HFFc6 (cell line): ENCODE data around the gene ACMSD. TPM values are rescaled to one million over a fixed set of nuclear protein-coding genes. Genes with fewer than 3 reads are reported as not detected.

Experiments used
- DNase-seq: peaks from one replicate; pipeline ENCODE4 v3.0.0-alpha.2; 2018
- H3K27ac Mint-ChIP-seq: 2 replicates; pipeline ENCODE4 v1.8.0; 2020; ENCODE audit warnings: mild to moderate bottlenecking, mixed read lengths
- H3K27me3 Mint-ChIP-seq: 2 replicates; pipeline ENCODE4 v1.8.0; 2021; ENCODE audit warnings: mild to moderate bottlenecking, moderate library complexity, mixed read lengths; ENCODE audit not compliant: insufficient read depth
- H3K36me3 Mint-ChIP-seq: 2 replicates; pipeline ENCODE4 v1.8.0; 2021; ENCODE audit warnings: low read depth, mixed read lengths
- H3K4me1 Mint-ChIP-seq: 2 replicates; pipeline ENCODE4 v1.8.0; 2020; ENCODE audit warnings: low read depth, mixed read lengths
- H3K4me3 Mint-ChIP-seq: 2 replicates; pipeline ENCODE4 v1.8.0; 2020; ENCODE audit warnings: mild to moderate bottlenecking, moderate library complexity, mixed read lengths
- H3K9me3 Mint-ChIP-seq: 2 replicates; pipeline ENCODE4 v1.8.0; 2020; ENCODE audit warnings: mild to moderate bottlenecking, mixed read lengths
- CTCF ChIP-seq: fragments of 200-600 bp; sonication (generic); IDR thresholded peaks from 2 replicates; pipeline ENCODE4 v1.5.0; 2021; ENCODE audit warnings: antibody characterized with exemption, mild to moderate bottlenecking
- total RNA-seq, 6 experiments: library from RNA; stranded (reverse); fragmentation: NEBNext Ultra II Directional; extraction: Animal tissue kit (Norgen Biotek cat#: 25700); gene quantifications; 2 replicates in 1 of 6; 3 replicates in 5 of 6; pipeline ENCODE4 v1.2.3, GENCODE V29; 2021

Gene ACMSD
- total RNA-seq, 6 experiments from 2014 or later, result not detected

DNA sequence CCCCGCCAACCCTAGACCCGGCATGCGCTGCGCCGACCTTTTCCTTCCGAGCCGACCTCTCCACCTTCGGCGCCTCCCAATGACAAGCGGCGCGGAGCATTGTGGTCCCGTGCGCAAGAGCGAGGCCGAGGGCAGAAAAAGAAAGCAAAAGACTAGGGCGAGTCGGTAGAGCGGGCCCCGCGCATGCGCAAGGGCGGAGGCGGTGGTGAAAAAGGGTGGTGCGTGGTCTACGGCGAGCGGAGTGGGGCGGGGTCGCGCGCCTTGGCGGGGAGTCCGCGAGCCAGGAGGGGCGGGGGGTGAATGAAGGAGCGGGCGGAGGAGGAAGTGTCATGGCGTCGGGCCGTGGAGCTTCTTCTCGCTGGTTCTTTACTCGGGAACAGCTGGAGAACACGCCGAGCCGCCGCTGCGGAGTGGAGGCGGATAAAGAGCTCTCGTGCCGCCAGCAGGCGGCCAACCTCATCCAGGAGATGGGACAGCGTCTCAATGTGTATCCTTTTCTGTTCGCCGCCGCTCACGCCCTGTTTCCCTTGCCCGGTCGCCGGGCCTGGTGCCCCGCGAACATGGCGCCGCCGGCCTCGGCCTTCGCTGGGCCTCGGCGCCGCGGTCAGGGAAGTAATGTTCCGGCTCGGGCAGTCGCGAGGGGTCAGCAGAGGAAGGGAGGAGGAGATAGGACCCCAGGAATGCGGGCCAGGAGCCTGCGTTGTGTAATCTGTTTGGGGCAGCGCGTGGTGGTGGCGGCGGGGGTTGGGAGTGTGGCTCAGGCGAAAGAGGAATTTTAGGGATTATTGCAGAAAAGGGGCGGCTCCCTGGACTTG, 80.3 kb downstream of the ACMSD start, which contains the start of gene CCNT2:
Gene CCNT2 (plus strand): TSS at position 297 of the 815 bp plus-strand sequence. CDS start 33 bp downstream, at position 330.
- peaks cover 40% of the 10 kb centered on the region for H3K4me1 Mint-ChIP-seq
- H3K4me3 Mint-ChIP-seq, result peak within 1 kb of the TSS; percentile 96
- H3K27me3 Mint-ChIP-seq, result no peaks in the 10 kb centered on the region
- peak; percentile 99 for DNase-seq
- H3K27ac Mint-ChIP-seq, result peak within 1 kb of the TSS; percentile 97
- peaks cover 13% of the 10 kb centered on the region for H3K36me3 Mint-ChIP-seq
- no peaks in the 10 kb centered on the region for H3K9me3 Mint-ChIP-seq
- peak; percentile 57 for TF ChIP-seq CTCF

DNA sequence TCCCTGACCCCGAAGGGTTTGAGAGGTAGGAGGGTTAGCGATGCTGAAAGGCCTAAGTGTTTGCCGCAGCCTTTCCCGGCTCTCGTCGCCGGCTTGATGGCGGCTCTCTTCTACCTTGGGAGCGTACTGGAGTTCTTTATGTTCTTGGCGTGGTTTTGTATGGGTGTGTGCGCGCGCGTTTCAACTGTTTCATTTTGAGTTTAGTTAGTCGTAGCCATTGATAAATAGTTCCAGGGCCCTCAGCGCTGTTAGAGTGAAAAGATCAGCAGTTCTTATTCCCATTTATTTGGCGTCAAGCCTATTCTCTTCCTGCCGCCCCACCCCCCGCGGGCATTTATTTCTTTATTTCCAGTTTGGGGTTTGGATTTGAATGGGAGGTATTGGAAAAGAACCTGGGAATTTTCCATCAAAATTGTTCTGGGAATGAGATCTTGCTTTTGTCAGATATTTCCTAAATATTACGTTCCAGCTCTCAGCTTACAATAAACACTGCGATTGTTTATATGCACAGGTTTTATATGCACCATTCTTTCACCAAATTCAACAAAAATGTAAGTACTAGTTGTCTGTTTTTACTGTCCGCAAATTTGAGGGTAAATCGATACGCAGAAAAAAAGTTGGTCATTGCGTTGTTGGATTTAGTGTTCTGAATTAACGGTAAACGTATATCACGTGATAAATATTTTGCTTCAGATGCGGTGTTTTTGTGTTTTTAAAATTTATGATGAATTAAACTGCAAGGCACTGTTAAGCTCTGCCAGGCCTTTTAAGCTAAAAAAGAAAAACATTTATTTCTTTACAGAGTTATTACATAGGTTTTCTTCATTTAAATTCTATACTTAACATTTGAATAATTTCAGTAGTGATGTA, 81.2 kb downstream of the ACMSD start:
- Mint-ChIP-seq H3K27me3 (no peaks in the 10 kb centered on the region), H3K4me3 (peak overlapping the region; percentile 96), H3K36me3 (peaks cover 15% of the 10 kb centered on the region), H3K4me1 (peaks cover 49% of the 10 kb centered on the region), H3K9me3 (no peaks in the 10 kb centered on the region), H3K27ac (peak overlapping the region; percentile 97)
- no peak for TF ChIP-seq CTCF
- DNase-seq, result no peak

DNA sequence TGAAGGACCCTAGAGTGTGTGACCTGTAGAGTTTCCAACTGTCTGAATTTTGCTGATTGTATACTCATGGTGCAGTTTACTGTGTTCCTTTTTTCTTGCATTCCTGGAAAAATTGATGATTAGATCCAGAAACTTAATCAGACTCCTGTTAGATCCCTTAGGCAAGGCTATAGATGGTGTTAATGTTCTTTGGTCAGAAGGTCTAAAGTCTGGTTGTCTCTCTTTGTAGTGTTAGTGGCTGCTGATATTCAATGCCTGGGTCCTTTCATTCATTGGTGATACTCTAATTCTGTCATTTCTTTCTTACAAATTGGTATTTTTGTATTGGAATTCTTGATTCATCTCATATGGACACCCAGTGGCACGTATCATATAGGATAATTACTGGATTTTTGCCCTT, 86.5 kb downstream of the ACMSD start:
- Mint-ChIP-seq H3K4me1 (peaks cover 74% of the 10 kb centered on the region), H3K27ac (no peak overlapping the region), H3K4me3 (no peak overlapping the region), H3K27me3 (no peaks in the 10 kb centered on the region), H3K36me3 (peaks cover 18% of the 10 kb centered on the region), H3K9me3 (no peaks in the 10 kb centered on the region)
- TF ChIP-seq CTCF, result no peak
- DNase-seq, result no peak

GRCh38 chr2:134926231-134926931, 88.0 kb downstream of the ACMSD start:
- H3K27ac Mint-ChIP-seq, result peak overlapping the region; percentile 60
- peaks cover 74% of the 10 kb centered on the region for H3K4me1 Mint-ChIP-seq
- H3K36me3 Mint-ChIP-seq, result peaks cover 18% of the 10 kb centered on the region
- H3K4me3 Mint-ChIP-seq, result no peak overlapping the region
- no peak for TF ChIP-seq CTCF
- H3K9me3 Mint-ChIP-seq, result no peaks in the 10 kb centered on the region
- H3K27me3 Mint-ChIP-seq, result no peaks in the 10 kb centered on the region; the same call in 1 of the 2 replicates
- no peak for DNase-seq

GRCh38 chr2:134927195-134927594, 88.8 kb downstream of the ACMSD start:
- H3K27me3 Mint-ChIP-seq, result no peaks in the 10 kb centered on the region; the same call in 1 of the 2 replicates
- H3K9me3 Mint-ChIP-seq, result no peaks in the 10 kb centered on the region
- peak; percentile 12 for DNase-seq
- H3K36me3 Mint-ChIP-seq, result peaks cover 18% of the 10 kb centered on the region
- peak overlapping the region; percentile 36 for H3K27ac Mint-ChIP-seq
- TF ChIP-seq CTCF, result no peak
- peaks cover 70% of the 10 kb centered on the region for H3K4me1 Mint-ChIP-seq
- H3K4me3 Mint-ChIP-seq, result no peak overlapping the region
